GM21619 (cell line): ENCODE data around the gene LARP4B.

Source experiments
- ATAC-seq: cut with Tn5 transposase; IDR thresholded peaks from one replicate; pipeline ENCODE4 v1.9.1; 2021; ENCODE audit not compliant: unreplicated experiment

Gene LARP4B

DNA sequence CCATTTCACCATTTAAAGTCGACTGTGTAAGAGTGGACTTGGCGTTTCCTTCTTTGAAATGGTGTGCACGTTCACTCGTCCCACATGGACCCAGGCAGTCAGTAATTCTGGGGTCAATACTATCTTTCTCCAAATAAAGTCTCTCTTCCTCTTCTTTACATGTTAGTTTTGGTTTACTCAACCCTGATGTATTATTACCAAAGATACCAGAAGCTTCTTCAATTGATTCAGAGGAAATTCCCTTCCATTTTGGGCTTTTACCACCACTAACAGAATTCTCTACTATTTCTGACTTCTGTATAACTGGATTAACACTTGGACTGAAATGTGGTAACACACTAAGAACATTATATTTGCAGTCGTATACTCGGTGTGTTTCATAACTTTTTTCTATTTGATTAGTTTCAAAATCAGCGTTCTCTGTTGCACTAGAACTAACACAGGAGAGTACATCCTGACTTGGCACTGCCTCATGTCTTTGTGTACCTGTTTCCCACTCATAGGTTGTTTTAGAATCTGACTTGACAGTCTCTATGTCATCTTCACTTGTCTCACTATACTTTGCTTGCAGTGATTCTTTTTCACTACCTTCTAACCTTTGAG is 60.8 kb downstream of the LARP4B start:
- ATAC-seq, result no peak

DNA sequence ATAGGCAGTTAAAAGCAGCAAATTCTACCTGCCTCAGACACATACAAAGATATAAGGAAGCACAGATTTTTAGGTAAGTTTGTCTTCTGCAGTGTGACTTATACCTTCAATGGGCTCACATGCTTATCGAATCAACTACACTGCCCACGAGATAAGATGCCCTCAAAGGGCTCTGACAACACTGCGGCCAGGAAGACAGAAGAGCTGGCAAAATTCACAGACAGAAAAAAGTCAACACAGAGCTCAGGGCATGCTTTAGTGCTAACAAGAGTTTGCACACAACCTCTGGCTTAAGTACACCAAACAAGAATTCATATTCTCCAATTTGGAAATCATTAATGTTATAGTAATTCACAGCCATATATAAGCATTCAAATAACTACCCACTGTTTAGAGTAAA is 62.3 kb downstream of the LARP4B start:
- ATAC-seq, result no peak

DNA sequence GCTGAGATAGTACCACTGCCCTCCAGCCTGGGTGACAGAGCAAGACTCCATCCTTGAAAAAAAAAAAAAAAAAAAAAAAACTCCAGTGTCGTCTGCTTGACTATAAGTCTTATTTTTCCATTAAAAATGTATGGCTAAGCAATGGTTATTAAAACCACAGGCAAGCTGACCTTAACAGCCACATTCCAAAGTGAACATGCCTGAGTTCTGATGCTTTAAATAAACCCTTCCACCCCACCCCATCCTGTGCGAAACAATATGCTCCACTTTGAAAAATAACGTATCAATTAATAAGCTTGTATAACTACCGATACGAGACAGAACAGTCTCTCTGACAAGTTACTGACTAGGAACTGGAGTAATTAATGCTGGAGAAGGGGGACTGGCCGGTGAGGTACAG is 63.7 kb downstream of the LARP4B start:
- ATAC-seq, result no peak

DNA sequence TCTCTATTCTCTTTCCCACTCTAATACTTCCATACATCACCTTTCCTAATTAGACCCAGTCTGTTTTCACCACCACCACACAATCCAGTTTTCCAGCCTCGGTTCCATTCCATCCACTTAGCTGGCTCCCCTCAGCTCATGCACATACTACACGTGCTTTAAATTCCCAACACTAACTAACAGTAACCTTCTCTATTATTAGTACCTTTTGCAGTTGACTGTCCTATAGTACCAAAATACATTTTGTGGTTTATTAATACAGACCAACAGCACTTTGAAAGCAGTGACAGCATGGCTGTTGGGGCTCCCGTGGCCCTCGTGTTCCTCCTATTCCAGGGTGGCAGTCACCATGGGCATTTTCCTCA is 64.9 kb downstream of the LARP4B start:
- ATAC-seq, result no peak

DNA sequence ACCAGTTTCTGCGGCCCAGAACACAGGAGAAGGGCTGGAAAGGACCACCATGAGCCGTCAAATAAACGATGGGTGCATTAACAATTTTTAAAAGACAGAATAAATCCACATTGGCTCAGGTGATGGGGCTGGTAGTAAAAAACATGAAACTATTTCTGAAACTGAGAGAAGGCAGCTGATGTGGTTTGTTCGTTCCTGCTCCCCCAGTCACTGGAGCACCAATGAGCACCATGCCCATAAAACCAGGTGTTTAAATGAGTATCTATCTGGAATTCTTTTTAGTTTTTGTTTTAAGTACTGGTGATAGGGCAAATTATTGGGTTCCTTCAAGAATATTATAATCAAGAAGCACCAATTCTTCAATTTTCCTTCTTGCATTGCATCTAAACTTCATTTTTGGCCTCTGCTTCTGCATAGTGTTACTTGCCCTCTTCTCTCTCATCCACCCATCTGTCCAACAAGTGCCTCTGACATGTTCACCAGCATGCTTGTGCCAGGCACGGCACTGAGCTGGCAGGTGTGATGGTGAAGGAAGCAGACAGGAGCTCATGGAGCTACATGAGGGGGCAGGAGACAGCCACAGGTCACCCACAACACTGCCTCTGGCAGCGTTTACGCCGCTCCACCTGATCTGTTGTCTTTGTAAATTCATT is 65.5 kb downstream of the LARP4B start:
- no peak for ATAC-seq

DNA sequence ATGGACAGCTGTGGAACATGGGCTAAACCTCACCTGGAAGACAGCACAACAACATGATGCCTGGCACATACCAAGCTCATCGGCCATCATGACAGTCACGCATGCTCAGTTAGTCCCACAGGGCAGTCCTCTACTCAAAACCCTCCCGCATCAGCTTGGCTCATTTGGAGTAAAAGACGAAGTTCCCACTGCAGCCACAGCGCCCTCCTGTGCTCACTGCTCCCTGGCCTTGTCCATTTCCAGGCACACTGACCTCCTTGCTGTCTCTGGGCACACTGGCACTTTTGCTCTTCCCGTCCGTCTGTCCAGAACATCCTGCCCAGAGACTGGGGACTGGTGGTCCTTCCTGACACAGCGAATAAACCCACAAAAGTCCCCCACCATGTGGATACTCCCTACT is 66.2 kb downstream of the LARP4B start:
- ATAC-seq, result no peak

DNA sequence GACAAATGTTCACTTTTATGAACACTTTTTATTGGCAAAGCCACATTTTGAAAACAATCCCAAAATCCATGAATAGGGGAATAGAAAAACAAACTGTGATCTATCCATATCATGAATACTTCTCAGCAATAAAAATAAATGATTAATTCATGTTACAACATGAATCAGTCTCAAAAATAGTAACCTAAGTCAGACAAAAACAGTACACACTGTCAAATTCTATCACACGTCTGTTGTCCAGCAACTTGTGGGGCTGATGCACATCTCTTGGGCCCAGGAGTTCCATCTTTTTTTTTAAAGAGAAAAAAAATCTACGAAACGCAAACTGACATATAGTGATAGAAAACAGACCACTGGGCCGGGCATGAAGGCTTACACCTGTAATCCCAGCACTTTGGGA is 71.0 kb downstream of the LARP4B start:
- ATAC-seq, result no peak

DNA sequence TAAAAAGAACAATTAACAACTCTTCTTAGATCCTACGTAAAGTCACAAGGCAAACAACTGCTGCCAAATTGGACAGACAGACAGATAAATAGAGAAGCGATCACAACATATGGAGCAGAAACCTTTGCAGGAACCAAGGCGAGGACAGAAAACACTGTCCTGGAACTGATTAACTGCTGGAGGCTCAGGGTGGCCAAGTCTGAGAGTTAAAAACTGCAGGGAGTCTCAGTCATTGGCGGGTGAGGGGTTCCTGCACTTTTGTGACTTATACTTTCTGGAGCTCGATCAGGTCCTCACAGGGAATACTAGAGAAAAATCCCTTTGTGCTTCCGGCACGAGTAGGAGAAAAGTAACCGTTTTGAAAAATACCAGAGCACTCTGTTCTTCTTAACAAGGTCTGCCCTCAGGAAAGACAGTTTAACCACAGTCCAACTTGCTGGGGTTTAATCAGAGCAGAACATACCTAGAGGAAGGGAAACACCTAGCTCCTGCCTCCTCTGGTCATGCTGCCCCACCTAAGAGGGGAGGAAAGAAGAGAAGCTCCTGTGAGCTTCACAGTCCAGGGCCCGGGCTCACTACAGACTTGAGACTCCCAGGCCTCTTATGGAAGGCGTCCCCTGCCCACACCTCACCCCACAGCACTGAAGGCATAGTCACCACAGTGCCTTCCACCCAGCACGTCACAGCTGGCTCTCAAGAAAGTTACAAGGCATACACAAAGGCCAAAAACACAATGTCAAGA is 74.9 kb downstream of the LARP4B start:
- no peak for ATAC-seq

DNA sequence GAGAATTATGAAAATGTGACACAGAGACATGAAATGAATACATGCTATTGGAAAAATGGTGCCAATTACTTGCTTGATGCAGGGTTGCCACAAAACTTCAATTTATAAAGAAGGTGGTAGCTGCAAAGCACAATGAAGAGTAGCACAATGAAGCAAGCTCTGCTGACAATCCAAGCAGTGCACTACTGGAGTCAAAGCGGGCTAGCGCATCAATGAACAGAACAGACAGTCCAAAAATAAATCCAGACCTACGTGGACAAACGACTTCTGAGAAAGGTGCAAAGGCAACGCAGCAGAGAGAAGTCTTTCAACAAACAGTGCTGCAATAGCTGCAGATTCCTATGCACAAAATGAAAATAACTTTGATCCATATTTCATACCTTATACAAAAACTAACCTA is 75.8 kb downstream of the LARP4B start:
- ATAC-seq, result no peak

DNA sequence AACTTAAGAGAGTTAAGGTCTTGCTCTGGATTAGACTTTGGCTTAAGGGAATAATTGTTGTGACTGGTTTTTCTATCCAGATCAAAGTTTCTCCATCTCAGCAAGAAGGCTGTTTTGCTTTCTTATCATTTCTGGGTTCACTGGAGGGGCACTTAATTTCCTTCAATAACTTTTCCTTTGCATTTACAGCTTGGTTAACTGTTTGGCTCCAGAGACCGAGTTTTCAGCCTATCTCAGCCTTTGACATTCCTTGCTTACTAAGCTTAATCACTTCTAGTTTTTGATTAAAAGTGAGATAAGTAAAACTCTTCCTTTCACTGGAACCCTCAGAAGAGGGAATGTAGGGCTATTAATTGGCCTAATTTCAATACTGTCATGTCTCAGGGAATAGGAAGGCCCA is 76.4 kb downstream of the LARP4B start:
- ATAC-seq, result no peak

DNA sequence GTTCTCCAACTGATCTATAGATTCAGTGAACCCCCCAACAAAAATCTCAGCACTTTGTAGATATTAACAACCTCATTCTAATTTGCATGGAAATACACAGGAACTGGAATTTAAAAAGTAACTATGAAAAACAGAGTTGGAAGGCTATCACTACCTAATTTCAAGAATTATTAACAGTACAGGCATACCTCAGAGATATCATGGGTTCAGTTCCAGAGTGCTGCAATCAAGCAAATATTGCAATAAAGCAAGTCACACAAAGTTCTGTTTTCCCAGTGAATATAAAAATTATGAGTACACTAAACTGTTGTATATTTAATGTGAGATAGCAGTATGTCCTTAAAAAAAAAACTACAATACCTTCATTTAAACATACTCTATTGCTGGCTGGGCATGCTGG is 78.5 kb downstream of the LARP4B start:
- no peak for ATAC-seq

DNA sequence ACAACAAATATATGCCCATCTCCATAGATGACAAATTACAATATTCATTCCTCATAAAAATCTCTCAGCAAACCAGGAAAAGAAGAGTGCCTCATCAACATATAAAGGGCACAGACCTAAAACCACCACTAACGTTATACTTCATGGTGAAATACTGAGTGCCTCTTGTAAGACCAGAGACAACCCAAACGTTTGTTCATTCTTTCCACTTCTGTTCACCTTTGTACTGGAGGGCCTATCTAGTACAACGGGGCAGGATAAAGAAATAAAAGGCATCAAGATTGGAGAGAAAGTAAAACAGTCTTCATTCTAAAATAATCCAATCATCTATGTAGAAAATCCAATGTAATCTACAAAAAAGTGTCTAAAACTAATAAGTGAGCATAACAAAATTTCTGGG is 79.1 kb downstream of the LARP4B start:
- ATAC-seq, result peak; percentile 32

DNA sequence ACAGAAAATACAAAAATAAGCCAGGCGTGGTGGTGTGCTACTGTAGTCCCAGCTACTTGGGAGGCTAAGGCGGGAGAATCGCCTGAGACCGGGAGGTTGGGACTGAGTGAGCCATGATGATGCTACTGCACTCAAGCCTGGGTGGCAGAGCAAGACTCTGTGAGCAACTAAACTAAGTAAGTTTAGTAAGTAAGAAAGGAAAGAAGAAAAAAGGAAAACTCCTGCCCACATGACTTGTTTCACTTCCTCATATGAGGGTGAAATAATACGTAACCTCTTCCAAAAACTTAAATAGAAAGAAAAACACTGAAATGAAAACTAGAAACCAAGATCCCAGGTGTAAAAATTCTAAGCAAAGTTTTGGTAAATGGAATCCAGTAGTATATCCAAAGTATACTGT is 79.6 kb downstream of the LARP4B start:
- ATAC-seq, result peak; percentile 92

DNA sequence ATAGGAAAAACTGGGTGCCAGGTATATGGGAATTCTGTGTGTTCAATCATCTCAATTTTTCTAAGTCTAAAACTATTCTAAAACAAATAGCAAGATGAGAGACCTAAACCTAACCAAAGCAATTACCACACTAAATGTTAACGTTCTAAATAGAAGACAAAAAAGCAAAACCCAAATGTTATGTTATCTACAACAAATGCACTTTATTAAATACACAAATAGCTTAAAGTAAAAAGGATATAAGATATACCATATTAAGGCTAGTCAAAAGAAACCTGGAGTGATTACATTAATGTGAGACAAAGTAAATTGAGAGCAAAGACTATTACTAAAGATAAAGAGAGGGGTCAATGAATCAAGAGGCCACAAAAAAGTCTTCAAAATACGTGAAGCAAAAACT is 81.4 kb downstream of the LARP4B start:
- no peak for ATAC-seq

DNA sequence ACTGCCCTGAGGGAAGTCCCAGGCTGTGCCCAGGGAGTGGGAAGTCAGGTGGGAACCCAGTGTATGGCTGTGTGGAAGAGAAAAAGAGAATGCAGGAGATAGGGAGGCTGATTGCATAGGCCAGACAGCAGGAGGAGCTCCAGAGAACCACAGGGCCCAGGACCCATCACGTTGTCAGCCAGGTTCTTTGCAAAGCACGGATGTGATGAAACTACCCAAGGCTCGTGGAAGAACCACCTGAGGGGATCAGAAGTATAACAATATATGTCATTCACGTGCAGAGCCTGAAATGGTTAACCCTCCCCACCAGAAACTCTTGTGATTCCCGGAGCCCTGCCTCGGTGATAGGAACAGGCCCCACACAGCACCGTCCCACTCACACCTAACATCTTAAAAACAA is 83.6 kb downstream of the LARP4B start:
- no peak for ATAC-seq

DNA sequence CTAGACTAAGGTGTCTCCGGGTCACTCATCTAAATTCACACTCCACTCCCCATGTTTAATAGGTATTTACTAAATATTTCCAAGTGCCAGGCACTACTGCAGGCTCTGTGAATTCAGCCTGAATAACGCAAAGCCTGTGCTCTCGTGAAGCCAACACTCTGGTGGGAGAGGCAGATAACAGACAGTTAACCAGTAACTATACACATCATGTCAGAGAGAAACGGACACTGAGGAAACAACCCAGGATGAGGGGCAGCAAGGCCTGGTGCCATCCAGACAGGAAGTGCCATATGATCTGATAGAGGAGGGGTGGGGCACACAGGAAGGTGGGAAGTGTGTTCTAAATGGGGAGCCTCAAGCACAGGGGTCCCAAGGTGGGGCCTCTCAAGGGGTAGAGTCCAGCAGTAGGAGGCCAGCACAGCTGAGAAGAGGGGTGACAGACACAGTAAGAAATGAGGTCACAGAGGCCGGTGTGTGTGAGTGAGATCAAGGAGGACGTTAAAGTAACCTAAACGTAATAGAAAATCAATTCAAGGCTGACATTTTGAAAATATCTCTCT is 85.3 kb downstream of the LARP4B start:
- ATAC-seq, result no peak

DNA sequence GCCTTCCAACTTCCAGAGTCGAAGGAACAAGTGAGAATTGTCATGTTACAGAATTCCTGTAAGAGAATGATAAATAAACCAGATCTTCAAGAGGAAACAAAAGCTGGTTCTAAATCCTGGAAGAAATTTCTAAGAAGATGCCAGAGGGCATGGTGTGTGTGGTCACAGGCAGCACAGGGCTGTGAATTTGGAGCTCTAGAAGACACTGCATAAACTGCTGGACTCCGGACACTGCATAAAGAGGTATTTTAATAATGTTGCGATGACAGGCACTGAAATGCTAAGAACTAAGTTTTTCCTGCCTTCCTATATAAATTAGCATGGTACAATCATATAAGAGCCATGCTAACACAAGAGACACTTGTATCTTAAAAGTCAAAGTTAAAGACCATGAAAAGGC is 86.0 kb downstream of the LARP4B start:
- ATAC-seq, result no peak

DNA sequence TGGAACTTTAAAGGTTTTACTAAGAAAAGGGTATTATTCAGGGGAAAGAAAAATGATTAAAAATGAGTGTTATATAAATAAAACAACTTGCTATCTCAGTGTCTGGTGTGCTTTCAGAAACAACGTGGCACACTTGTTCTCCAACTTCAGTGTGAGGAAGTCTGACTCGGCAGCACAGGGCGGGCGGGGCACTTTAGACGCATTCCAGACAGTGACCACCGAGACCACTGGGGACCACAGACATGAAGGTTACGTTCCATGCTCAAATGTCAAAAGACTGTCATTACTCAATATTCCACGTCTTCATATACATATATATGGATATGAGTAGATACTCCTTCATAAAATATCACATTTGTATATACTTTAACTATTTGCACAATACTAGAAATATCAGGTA is 87.0 kb downstream of the LARP4B start:
- ATAC-seq, result no peak

DNA sequence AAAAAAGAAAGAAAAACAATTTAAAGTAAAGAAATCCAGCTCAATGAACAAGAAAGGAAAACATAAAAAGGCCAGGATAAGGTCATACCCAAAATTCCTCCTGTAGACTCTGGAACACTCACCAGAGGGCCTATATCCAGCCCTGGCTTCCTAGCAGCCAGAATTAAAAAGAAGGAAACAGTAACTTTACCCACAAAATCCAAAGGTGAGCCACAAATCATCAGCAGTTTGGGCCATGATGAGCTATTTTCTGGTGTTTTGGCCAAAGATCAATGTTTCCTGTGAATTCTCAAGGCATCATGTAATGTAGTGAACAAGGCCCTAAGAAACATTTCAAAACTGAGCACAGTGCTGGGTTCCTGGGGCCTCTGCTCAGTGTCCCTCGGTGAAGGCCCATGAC is 87.8 kb downstream of the LARP4B start:
- no peak for ATAC-seq

DNA sequence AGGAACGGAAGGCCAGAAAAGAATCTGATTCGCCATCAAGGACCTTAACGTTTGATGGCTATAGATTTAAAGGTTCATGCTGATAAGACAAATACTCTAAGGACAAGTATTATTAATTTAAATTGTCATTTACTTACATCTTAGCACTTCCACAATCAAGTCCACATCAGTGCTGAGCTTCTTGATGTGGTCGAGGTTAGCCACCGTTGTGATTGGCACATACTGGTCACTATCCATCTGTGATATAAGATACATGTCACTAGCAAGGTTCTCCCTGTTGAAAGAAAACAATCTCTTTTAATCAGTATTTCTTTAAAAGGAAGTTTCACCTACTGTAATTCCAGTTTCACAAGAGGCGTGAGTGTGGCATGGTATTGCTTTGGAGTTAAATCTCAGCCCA is 88.7 kb downstream of the LARP4B start:
- ATAC-seq, result no peak

DNA sequence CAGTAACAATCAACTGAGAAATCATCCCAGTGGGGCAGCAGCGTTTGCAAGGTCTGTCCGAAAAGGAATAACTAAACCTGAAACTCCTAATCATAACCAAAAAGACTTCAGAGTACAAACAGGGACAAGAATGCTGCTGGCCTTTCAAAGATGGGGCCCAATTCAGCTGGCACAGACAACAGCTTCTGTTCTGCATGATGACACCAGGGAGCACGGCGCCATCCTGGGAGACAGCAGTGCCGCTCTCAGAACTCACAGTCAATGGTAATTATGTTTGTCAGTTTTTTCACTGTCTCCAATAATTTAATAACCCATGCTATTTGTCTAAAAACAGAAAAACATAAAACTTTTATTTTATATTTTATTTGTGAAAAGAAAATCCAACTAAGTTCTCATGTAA is 90.0 kb downstream of the LARP4B start:
- ATAC-seq, result no peak

DNA sequence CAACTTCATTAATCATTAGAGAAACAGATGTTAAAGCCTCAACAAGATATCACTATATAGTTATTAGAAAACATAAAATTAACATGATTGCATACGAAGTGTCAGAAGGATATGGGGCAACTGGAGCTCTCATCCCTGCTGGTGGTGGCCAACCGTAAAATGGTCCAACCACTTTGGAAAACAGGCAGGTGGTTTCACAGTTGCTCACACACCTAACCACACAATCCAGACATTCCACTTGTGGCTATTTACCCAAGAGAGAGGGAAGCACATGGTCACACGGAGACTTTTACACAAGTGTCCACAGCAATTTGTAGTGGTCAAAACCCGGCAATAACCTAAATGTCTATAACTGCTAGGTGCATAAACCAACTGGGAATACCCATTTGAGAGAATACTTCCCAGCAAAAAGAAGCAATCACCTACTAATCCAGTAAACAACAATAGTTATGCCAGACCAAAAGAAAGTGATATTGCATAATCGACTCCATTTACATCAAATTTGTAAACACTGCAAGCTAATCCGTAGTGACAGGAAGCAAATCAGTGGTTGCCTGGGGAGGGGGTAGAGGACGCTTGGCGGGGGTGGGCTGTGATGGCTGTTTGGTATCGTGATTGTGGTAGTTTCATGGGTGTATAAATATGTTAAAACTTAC is 91.8 kb downstream of the LARP4B start:
- no peak for ATAC-seq
